Ovary (tissue), 3 donors: ENCODE data around the gene JARID2.

ENCODE experiments used
- EP300 ChIP-seq: sonication (generic); formaldehyde crosslinking; IDR thresholded peaks from one replicate; pipeline ENCODE4 v1.6.1; 2017; ENCODE audit warnings: antibody characterized with exemption
- POLR2A ChIP-seq: fragments of 450-650 bp; IDR thresholded peaks from one replicate; pipeline ENCODE4 v1.6.1; 2017; ENCODE audit warnings: antibody characterized with exemption, mild to moderate bottlenecking, moderate library complexity
- TF ChIP-seq, protein P1 (sequence below), 3 donors: fragments of 450-650 bp in 2 of 3; fragments of 200-600 bp in 1 of 3; IDR thresholded peaks; one replicate each; pipeline versions ENCODE4 v1.5.1 to v1.8.0; 2016 to 2022; ENCODE audit warnings: antibody characterized with exemption in 3 of 3, mild to moderate bottlenecking in 1 of 3
- donor health status: DM: no; HTN: no; CAD: no.

DNA sequence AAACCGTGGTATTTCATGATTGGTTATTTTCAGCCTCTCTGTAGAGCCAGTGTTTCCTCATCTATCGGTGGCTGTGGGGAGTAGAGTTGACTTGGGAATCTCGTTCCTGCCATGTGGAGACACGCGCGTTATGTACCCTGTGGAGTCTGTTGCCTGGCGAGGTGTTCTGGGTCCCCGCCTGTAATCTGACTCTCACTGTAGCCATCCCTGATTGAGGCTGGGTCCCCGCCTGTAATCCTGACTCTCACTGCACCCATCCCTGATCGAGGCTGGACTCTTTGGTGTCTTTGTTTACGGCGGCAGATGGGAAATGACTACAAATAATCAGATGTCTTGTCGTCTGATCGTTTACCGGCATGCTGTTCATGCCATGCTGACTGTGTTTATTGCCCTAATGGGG is 263.1 kb downstream of the JARID2 start:
- TF ChIP-seq, protein P1, sequence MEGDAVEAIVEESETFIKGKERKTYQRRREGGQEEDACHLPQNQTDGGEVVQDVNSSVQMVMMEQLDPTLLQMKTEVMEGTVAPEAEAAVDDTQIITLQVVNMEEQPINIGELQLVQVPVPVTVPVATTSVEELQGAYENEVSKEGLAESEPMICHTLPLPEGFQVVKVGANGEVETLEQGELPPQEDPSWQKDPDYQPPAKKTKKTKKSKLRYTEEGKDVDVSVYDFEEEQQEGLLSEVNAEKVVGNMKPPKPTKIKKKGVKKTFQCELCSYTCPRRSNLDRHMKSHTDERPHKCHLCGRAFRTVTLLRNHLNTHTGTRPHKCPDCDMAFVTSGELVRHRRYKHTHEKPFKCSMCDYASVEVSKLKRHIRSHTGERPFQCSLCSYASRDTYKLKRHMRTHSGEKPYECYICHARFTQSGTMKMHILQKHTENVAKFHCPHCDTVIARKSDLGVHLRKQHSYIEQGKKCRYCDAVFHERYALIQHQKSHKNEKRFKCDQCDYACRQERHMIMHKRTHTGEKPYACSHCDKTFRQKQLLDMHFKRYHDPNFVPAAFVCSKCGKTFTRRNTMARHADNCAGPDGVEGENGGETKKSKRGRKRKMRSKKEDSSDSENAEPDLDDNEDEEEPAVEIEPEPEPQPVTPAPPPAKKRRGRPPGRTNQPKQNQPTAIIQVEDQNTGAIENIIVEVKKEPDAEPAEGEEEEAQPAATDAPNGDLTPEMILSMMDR (IDR thresholded peaks at IDR 0.05) = no peak
- TF ChIP-seq POLR2A = no peak
- no peak for TF ChIP-seq EP300
